K562 (cell line): ENCODE measurements around the gene ATP13A5. TPM values are rescaled to one million over a fixed set of nuclear protein-coding genes. Genes with fewer than 3 reads are reported as not detected.

ENCODE experiments used
- ATAC-seq: fragments of 200-7000 bp; cut with Tn5 transposase; 3 replicates; pipeline ENCODE4 v1.9.1; 2020; ENCODE audit warnings: moderate library complexity
- BruUV-seq: library from RNA; stranded (reverse); fragments of 400-500 nt; replicated peaks from 2 replicates; lab custom pipeline; 2021; lab: Mats Ljungman, UMichigan
- CTCF ChIA-PET: fragments of 300-600 bp; formaldehyde crosslinking; extraction: SDS; loops from one replicate; lab custom pipeline; 2021; ENCODE audit warnings: low intra/inter-chr PET ratio; lab: Yijun Ruan, JAX
- POLR2A ChIA-PET: fragments of 300-600, 350-650 bp; sonication (Branson Sonifier 250); formaldehyde crosslinking; extraction: SDS; loops from one replicate; lab custom pipeline; 2021; ENCODE audit warnings: antibody characterized with exemption, inconsistent platforms; lab: Yijun Ruan, JAX
- DNase-seq, 4 experiments: peaks; one replicate each; pipeline versions ENCODE4 v3.0.0 to v3.0.0-alpha.2; 2011 to 2018; ENCODE audit warnings: low spot score in 3 of 4, mixed read lengths in 3 of 4; ENCODE audit errors: extremely low read depth in 1 of 4
- FAIRE-seq: peaks from 2 replicates; lab custom pipeline; 2011; peaks lifted over from hg19 to GRCh38; lab: Jason Lieb, UNC
- H2AFZ ChIP-seq: 2 replicates; pipeline ENCODE4 v1.6.0; 2011; ENCODE audit warnings: low read depth, low read length, control low read depth, inconsistent platforms
- H3K27ac ChIP-seq: fragments of 200-600 bp; 3 replicates; pipeline ENCODE4 v1.8.0; 2011; ENCODE audit warnings: low read depth, mild to moderate bottlenecking, control low read depth, inconsistent platforms, low read length, moderate library complexity, mixed read lengths; ENCODE audit errors: extremely low read depth
- H3K27me3 ChIP-seq, 2 experiments: fragments of 300-600 bp in 1 of 2; 2 replicates in 1 of 2; 3 replicates in 1 of 2; pipeline versions ENCODE4 v1.6.0 to v1.8.0; 2011; ENCODE audit warnings: inconsistent platforms in 2 of 2, low read length in 2 of 2, mild to moderate bottlenecking in 1 of 2, mixed read lengths in 1 of 2, moderate library complexity in 1 of 2; ENCODE audit not compliant: control insufficient read depth in 2 of 2, insufficient read depth in 2 of 2
- H3K36me3 ChIP-seq: fragments of 300-600 bp; 3 replicates; pipeline ENCODE4 v1.8.0; 2011; ENCODE audit warnings: mild to moderate bottlenecking, low read length, inconsistent platforms; ENCODE audit not compliant: control insufficient read depth, insufficient read depth
- H3K4me1 ChIP-seq, 2 experiments: fragments of 200-600 bp in 1 of 2; replicated peaks in 1 of 2; 2 replicates in 1 of 2; 3 replicates in 1 of 2; pipeline versions ENCODE4 v1.5.1 to v1.8.0; 2011; ENCODE audit warnings: inconsistent platforms in 2 of 2, low read length in 2 of 2, mild to moderate bottlenecking in 1 of 2, mixed read lengths in 1 of 2, moderate library complexity in 1 of 2; ENCODE audit not compliant: control insufficient read depth in 2 of 2, insufficient read depth in 2 of 2
- H3K4me2 ChIP-seq: 2 replicates; pipeline ENCODE4 v1.6.1; 2011; ENCODE audit warnings: low read length, control low read depth, inconsistent platforms, mixed read lengths; ENCODE audit not compliant: insufficient read depth
- H3K4me3 ChIP-seq: fragments of 200-600 bp; sonication (generic), shearing (Covaris generic); 2 replicates; pipeline ENCODE4 v1.5.1; 2016; ENCODE audit warnings: control low read depth, inconsistent platforms
- H3K79me2 ChIP-seq: fragments of 200-600 bp; 3 replicates; pipeline ENCODE4 v1.8.0; 2011; ENCODE audit warnings: low read length, inconsistent platforms; ENCODE audit not compliant: control insufficient read depth, insufficient read depth
- H3K9ac ChIP-seq, 2 experiments: 2 replicates each; pipeline versions ENCODE4 v1.6.0 to v1.6.1; 2011; ENCODE audit warnings: low read depth in 2 of 2, low read length in 2 of 2, control low read depth in 1 of 2, inconsistent platforms in 1 of 2, mild to moderate bottlenecking in 1 of 2, mixed read lengths in 1 of 2; ENCODE audit not compliant: insufficient read depth in 1 of 2
- H3K9me1 ChIP-seq: one replicate; pipeline ENCODE4 v1.6.0; 2011; ENCODE audit warnings: inconsistent platforms, mild to moderate bottlenecking, low read length, moderate library complexity; ENCODE audit not compliant: control insufficient read depth, insufficient read depth
- H3K9me3 ChIP-seq: replicated peaks from 2 replicates; pipeline ENCODE4 v1.5.1; 2011; ENCODE audit warnings: low read depth, low read length, inconsistent platforms; ENCODE audit not compliant: control insufficient read depth, insufficient read depth
- H4K20me1 ChIP-seq: replicated peaks from 2 replicates; pipeline ENCODE4 v1.6.1; 2011; ENCODE audit warnings: low read length, inconsistent platforms, mixed read lengths; ENCODE audit not compliant: control insufficient read depth, insufficient read depth
- CBFB ChIP-seq: sonication (generic); formaldehyde crosslinking; IDR thresholded peaks from 2 replicates; pipeline ENCODE4 v1.4.0; 2020; ENCODE audit warnings: mild to moderate bottlenecking, missing genetic modification reagents
- ETV6 ChIP-seq, 3 experiments: fragments of 150-350 bp in 1 of 3; sonication (generic) in 1 of 3; formaldehyde crosslinking in 1 of 3; IDR thresholded peaks; 2 replicates each; pipeline versions ENCODE4 v1.6.1 to v1.8.0; 2014 to 2022; ENCODE audit warnings: borderline replicate concordance in 2 of 3, low read depth in 2 of 3, antibody characterized with exemption in 1 of 3, low read length in 1 of 3, mild to moderate bottlenecking in 1 of 3, missing genetic modification reagents in 1 of 3
- IRF2 ChIP-seq: sonication (generic); formaldehyde crosslinking; IDR thresholded peaks from 2 replicates; pipeline ENCODE4 v1.8.1; 2022; ENCODE audit warnings: mild to moderate bottlenecking, missing genetic modification reagents
- KLF1 ChIP-seq: fragments of 450-650 bp; IDR thresholded peaks from 2 replicates; pipeline ENCODE4 v1.6.1; 2016; ENCODE audit warnings: missing genetic modification characterization, missing compliant biosample characterization
- MAFF ChIP-seq: IDR thresholded peaks from 2 replicates; pipeline ENCODE4 v1.6.1; 2012; ENCODE audit warnings: low read length, improper control_type of control experiment
- NFRKB ChIP-seq: fragments of 450-650 bp; IDR thresholded peaks from 2 replicates; pipeline ENCODE4 v1.6.1; 2016; ENCODE audit warnings: low read depth
- NRF1 ChIP-seq, 2 experiments: fragments of 450-650 bp; IDR thresholded peaks in 1 of 2; conservative IDR thresholded peaks in 1 of 2; 2 replicates each; pipeline ENCODE4 v1.6.1; 2014; ENCODE audit warnings: mild to moderate bottlenecking in 2 of 2
- WHSC1 ChIP-seq: IDR thresholded peaks from one replicate; pipeline ENCODE4 v1.6.1; 2012; ENCODE audit warnings: low read length, control low read depth, inconsistent platforms
- XRCC3 ChIP-seq: fragments of 450-650 bp; IDR thresholded peaks from 2 replicates; pipeline ENCODE4 v1.6.1; 2017; ENCODE audit warnings: mild to moderate bottlenecking, moderate library complexity
- ZFP30 ChIP-seq: fragments of 250-450 bp; sonication (Bioruptor Pico); IDR thresholded peaks from 2 replicates; pipeline ENCODE4 v1.8.0; 2022; ENCODE audit warnings: moderate library complexity, mild to moderate bottlenecking, inconsistent platforms, borderline replicate concordance
- ZNF695 ChIP-seq: fragments of 450-650 bp; formaldehyde crosslinking; IDR thresholded peaks from 2 replicates; pipeline ENCODE4 v1.4.0; 2020; ENCODE audit warnings: mild to moderate bottlenecking, moderate library complexity
- ZNF707 ChIP-seq: fragments of 250-450 bp; sonication (Bioruptor Pico); conservative IDR thresholded peaks from 2 replicates; pipeline ENCODE4 v1.8.0; 2022; ENCODE audit warnings: inconsistent platforms, mild to moderate bottlenecking, moderate library complexity
- WGBS: fragments of 100-300 bp; shearing (Covaris generic); methylation state at CpG from one replicate; pipeline ENCODE4 v1.1.6; 2016; ENCODE audit warnings: low coverage, mixed read lengths; ENCODE audit not compliant: insufficient coverage; ENCODE audit errors: missing lambda C conversion rate; 5-methylcytosine and 5-hydroxymethylcytosine counted together
- in situ Hi-C: fragments of 300-500 bp; cut with MboI; formaldehyde crosslinking; loops from 4 replicates; pipeline ENCODE4 v1.15.0; 2018; ENCODE audit warnings: inconsistent platforms, mixed read lengths
- intact Hi-C: fragments of 100-400 bp; cut with micrococcal nuclease; formaldehyde crosslinking; loops from 2 replicates; pipeline ENCODE4 v1.14.2; 2022
- polyA plus RNA-seq, 8 experiments: library from polyadenylated mRNA; depleted of rRNA in 4 of 8; stranded (reverse) in 5 of 8; unstranded in 3 of 8; fragments of >200 nt; fragmentation: Nextera tagmentation in 2 of 8; fragmentation: Illumina TruSeq in 1 of 8; extraction: Ambion mirVana in 2 of 8; extraction: Trizol in 1 of 8; gene quantifications; 2 replicates each; pipeline versions ENCODE4 v1.2.1 to v1.2.3, GENCODE V29; 2011 to 2014; ENCODE audit warnings: inconsistent platforms in 1 of 8, missing spikeins in 1 of 8
- total RNA-seq, 7 experiments: library from RNA; depleted of rRNA in 6 of 7; stranded (reverse); fragments of >200 nt in 6 of 7; fragmentation: Illumina TruSeq in 2 of 7; extraction: Trizol in 2 of 7; gene quantifications; 2 replicates each; pipeline versions ENCODE4 v1.2.1 to v1.2.3, GENCODE V29; 2011 to 2021; ENCODE audit warnings: low replicate concordance in 1 of 7

Gene ATP13A5
- total and polyA plus RNA-seq, 9 of the 15 experiments (the other 6 are each of a cell fraction or from before 2014, with no cell fraction given), result not detected

GRCh38 chr3:193225302-193226125 is 153.0 kb downstream of the ATP13A5 start:
- Histone ChIP-seq H3K9me1 (no peaks in the 10 kb centered on the region), H3K9ac (no peak overlapping the region), H3K36me3 (no peaks in the 10 kb centered on the region), H3K4me1 (no peaks in the 10 kb centered on the region), H3K4me3 (no peak overlapping the region), H3K79me2 (no peaks in the 10 kb centered on the region), H4K20me1 (no peaks in the 10 kb centered on the region), H3K27me3 (no peaks in the 10 kb centered on the region), H3K4me2 (no peak overlapping the region), H3K9me3 (no peaks in the 10 kb centered on the region), H2AFZ (no peak overlapping the region), H3K27ac (no peak overlapping the region)
- WGBS, result 0% methylated on average over 6 of the region's 6 CpGs
- TF ChIP-seq IRF2, result no peak
- no peak for TF ChIP-seq ZFP30
- no peak for TF ChIP-seq KLF1 (tag)
- no peak for TF ChIP-seq MAFF
- no peak for TF ChIP-seq XRCC3
- no peak for TF ChIP-seq ZNF707 (CRISPR knock-in tag)
- no peak for TF ChIP-seq WHSC1
- no peak for TF ChIP-seq CBFB (CRISPR knock-in tag)
- TF ChIP-seq ETV6 (IDR thresholded peaks at IDR 0.05; ENCODE audit: borderline replicate concordance in 1 of 2, low read depth in 2 of 2, low read length in 1 of 2), result no peak
- no peak for TF ChIP-seq ETV6 (CRISPR knock-in tag; IDR thresholded peaks at IDR 0.05; ENCODE audit: borderline replicate concordance)
- no peak for TF ChIP-seq NFRKB
- no peak for TF ChIP-seq NRF1 (conservative IDR thresholded peaks at IDR 0.05 in 1 of 2, IDR thresholded peaks at IDR 0.05 in 1 of 2)
- TF ChIP-seq ZNF695 (CRISPR knock-in tag), result no peak
- intact Hi-C loops, result no loop called here
- CTCF ChIA-PET, result no interaction called here
- in situ Hi-C loops, result no loop called here
- ATAC-seq, result no peak
- FAIRE-seq, result no peak
- POLR2A ChIA-PET, result no interaction called here
- no peak for DNase-seq
- BruUV-seq, result no TSS peak

Other genes with a start within 250 kb of the ATP13A5 start
- gene PLAAT1, start 137.5 kb downstream of the ATP13A5 start, total RNA-seq (2014; rRNA removed), result 1.8 and 3.1 TPM in 2 replicates
- 1.5 and 1.9 TPM in 2 replicates for gene PLAAT1, start 137.5 kb downstream of the ATP13A5 start, total RNA-seq (2014; rRNA removed; fragmentation: Illumina TruSeq; extraction: Trizol)
- gene PLAAT1, start 137.5 kb downstream of the ATP13A5 start, total RNA-seq (2015; rRNA removed; fragmentation: Illumina TruSeq; extraction: Trizol), result 0.94 and 1.1 TPM in 2 replicates
- gene PLAAT1, start 137.5 kb downstream of the ATP13A5 start, total RNA-seq (2021), result 1.2 and 1.6 TPM in 2 replicates
- 0.24 and 1.5 TPM in 2 replicates for gene PLAAT1, start 137.5 kb downstream of the ATP13A5 start, polyA plus RNA-seq (2011; rRNA removed)
- 1.1 and 1.5 TPM in 2 replicates for gene PLAAT1, start 137.5 kb downstream of the ATP13A5 start, polyA plus RNA-seq (2014; fragmentation: Illumina TruSeq; extraction: Trizol)
- gene PLAAT1, start 137.5 kb downstream of the ATP13A5 start, polyA plus RNA-seq (2014; fragmentation: Nextera tagmentation; extraction: Ambion mirVana), result under 1 TPM; 0.34 to 0.42 TPM
- gene PLAAT1, start 137.5 kb downstream of the ATP13A5 start, polyA plus RNA-seq (2014; rRNA removed), result 2.1 and 3.1 TPM in 2 replicates
- not detected in 2 replicates for gene ATP13A4, start 176.1 kb upstream of the ATP13A5 start, total RNA-seq (2014; rRNA removed)
- not detected in 2 replicates for gene ATP13A4, start 176.1 kb upstream of the ATP13A5 start, total RNA-seq (2014; rRNA removed; fragmentation: Illumina TruSeq; extraction: Trizol)
- 0.14 and 0.23 TPM in 2 replicates for gene ATP13A4, start 176.1 kb upstream of the ATP13A5 start, total RNA-seq (2015; rRNA removed; fragmentation: Illumina TruSeq; extraction: Trizol)
- 0.07 and 0.20 TPM in 2 replicates for gene ATP13A4, start 176.1 kb upstream of the ATP13A5 start, total RNA-seq (2021)
- gene ATP13A4, start 176.1 kb upstream of the ATP13A5 start, polyA plus RNA-seq (2011; rRNA removed), result 0.03 and 0.09 TPM in 2 replicates
- not detected in 2 replicates for gene ATP13A4, start 176.1 kb upstream of the ATP13A5 start, polyA plus RNA-seq (2014; fragmentation: Illumina TruSeq; extraction: Trizol)
- gene ATP13A4, start 176.1 kb upstream of the ATP13A5 start, polyA plus RNA-seq (2014; fragmentation: Nextera tagmentation; extraction: Ambion mirVana), result not detected
- gene ATP13A4, start 176.1 kb upstream of the ATP13A5 start, polyA plus RNA-seq (2014; rRNA removed), result not detected in 2 replicates
- 82.5 and 115 TPM in 2 replicates for gene OPA1, start 214.5 kb upstream of the ATP13A5 start, total RNA-seq (2014; rRNA removed)
- 125 and 154 TPM in 2 replicates for gene OPA1, start 214.5 kb upstream of the ATP13A5 start, total RNA-seq (2014; rRNA removed; fragmentation: Illumina TruSeq; extraction: Trizol)
- gene OPA1, start 214.5 kb upstream of the ATP13A5 start, total RNA-seq (2015; rRNA removed; fragmentation: Illumina TruSeq; extraction: Trizol), result 124 and 127 TPM in 2 replicates
- 84.0 and 94.7 TPM in 2 replicates for gene OPA1, start 214.5 kb upstream of the ATP13A5 start, total RNA-seq (2021)
- 57.6 and 74.7 TPM in 2 replicates for gene OPA1, start 214.5 kb upstream of the ATP13A5 start, polyA plus RNA-seq (2011; rRNA removed)
- gene OPA1, start 214.5 kb upstream of the ATP13A5 start, polyA plus RNA-seq (2014; fragmentation: Illumina TruSeq; extraction: Trizol), result 77.8 and 109 TPM in 2 replicates
- gene OPA1, start 214.5 kb upstream of the ATP13A5 start, polyA plus RNA-seq (2014; fragmentation: Nextera tagmentation; extraction: Ambion mirVana), result 10 to 100 TPM; 19.7 to 30.8 TPM
- 65.8 and 70.4 TPM in 2 replicates for gene OPA1, start 214.5 kb upstream of the ATP13A5 start, polyA plus RNA-seq (2014; rRNA removed)